Sigmoid colon (tissue), 3 donors: ENCODE measurements around the gene NDUFB4.

Experiments used
- CTCF ChIP-seq, 4 experiments: fragments of 450-650 bp in 3 of 4; fragments of 200-600 bp in 1 of 4; IDR thresholded peaks; one replicate each; pipeline ENCODE4 v1.5.1; 2016 to 2019; ENCODE audit warnings: antibody characterized with exemption in 4 of 4, mild to moderate bottlenecking in 3 of 4, moderate library complexity in 2 of 4
- POLR2A ChIP-seq, 2 donors: fragments of 450-650 bp; IDR thresholded peaks; one replicate each; pipeline ENCODE4 v1.6.1; 2016; ENCODE audit warnings: antibody characterized with exemption in 2 of 2, mild to moderate bottlenecking in 2 of 2, moderate library complexity in 2 of 2

GRCh38 chr3:120601554-120601953 lies 5.4 kb downstream of the NDUFB4 start:
- no peak for TF ChIP-seq POLR2A (IDR thresholded peaks at IDR 0.05)
- TF ChIP-seq CTCF (IDR thresholded peaks at IDR 0.05) = no peak
